ENCODE data around the gene PDSS1.
A peak's percentile ranks its signal among the peaks of the same experiment; 100 is the strongest.

Gene PDSS1

DNA sequence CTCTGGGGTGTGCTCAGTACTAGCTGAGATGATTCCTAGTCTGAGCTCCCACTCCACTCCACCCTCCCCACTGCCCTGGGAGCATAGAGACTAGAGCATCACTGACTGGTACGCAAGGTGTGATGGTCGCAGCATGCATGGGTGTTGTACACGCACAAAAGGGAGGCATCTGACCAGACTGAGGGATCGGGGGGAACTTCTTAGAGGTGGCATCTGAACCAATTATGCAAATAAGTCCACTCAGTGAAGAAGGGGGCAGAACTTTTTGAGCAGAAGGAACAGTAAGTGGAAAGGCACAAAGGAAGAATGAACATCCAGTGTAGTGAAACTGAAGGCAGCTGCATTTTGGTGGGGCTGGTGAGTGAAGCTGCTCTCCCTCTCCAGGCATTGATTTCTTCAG lies 25.5 kb downstream of the PDSS1 start:
- Histone ChIP-seq H2BK120ac (ENCODE audit: low read depth, low read length) (no peak overlapping the region), H4K91ac (ENCODE audit: low read length) (no peak overlapping the region), H3K9ac (ENCODE audit: low read length) (no peak overlapping the region), H3K14ac (ENCODE audit: low read length in 2 of 2) (no peak overlapping the region), H4K8ac (ENCODE audit: low read length) (no peak overlapping the region), H2AK5ac (ENCODE audit: low read length, severe bottlenecking) (no peak overlapping the region), H3K9me3 (ENCODE audit: control insufficient read depth, low read length) (no peaks in the 10 kb centered on the region), H3K4me1 (ENCODE audit: control insufficient read depth, insufficient read depth, low read depth, low read length) (no peaks in the 10 kb centered on the region), H3K23ac (ENCODE audit: low read length in 2 of 2) (no peak overlapping the region), H3K27ac (ENCODE audit: low read length, poor library complexity, severe bottlenecking) (no peak overlapping the region), H3K4ac (ENCODE audit: low read depth in 1 of 2, low read length in 2 of 2) (no peak overlapping the region), H3K79me1 (replicated peaks; ENCODE audit: low read length, poor library complexity, severe bottlenecking) (peaks cover 12% of the 10 kb centered on the region), H3K18ac (ENCODE audit: low read depth in 1 of 2, low read length in 2 of 2) (no peak overlapping the region), H2BK15ac (ENCODE audit: low read depth, poor library complexity, severe bottlenecking) (no peak overlapping the region), H2BK12ac (ENCODE audit: low read length in 2 of 2) (no peak overlapping the region), H3K4me2 (ENCODE audit: low read length, poor library complexity, severe bottlenecking) (no peak overlapping the region), H3K27me3 (ENCODE audit: control insufficient read depth in 1 of 2, insufficient read depth in 1 of 2, low read length in 2 of 2) (no peaks in the 10 kb centered on the region), H2AFZ (ENCODE audit: low read depth, low read length) (no peak overlapping the region), H3K36me3 (ENCODE audit: control insufficient read depth in 1 of 2, insufficient read depth in 2 of 2, low read depth in 1 of 2, low read length in 2 of 2) (peaks cover 13 to 34% of the 10 kb centered on the region in 2 experiments), H3K4me3 (ENCODE audit: insufficient read depth in 1 of 2, low read depth in 1 of 2, low read length in 2 of 2) (no peak overlapping the region), H2BK5ac (ENCODE audit: low read depth, low read length, poor library complexity, severe bottlenecking) (no peak overlapping the region)
- WGBS, result 86% methylated on average over 4 of the region's 4 CpGs
- DNase-seq, result no peak

DNA sequence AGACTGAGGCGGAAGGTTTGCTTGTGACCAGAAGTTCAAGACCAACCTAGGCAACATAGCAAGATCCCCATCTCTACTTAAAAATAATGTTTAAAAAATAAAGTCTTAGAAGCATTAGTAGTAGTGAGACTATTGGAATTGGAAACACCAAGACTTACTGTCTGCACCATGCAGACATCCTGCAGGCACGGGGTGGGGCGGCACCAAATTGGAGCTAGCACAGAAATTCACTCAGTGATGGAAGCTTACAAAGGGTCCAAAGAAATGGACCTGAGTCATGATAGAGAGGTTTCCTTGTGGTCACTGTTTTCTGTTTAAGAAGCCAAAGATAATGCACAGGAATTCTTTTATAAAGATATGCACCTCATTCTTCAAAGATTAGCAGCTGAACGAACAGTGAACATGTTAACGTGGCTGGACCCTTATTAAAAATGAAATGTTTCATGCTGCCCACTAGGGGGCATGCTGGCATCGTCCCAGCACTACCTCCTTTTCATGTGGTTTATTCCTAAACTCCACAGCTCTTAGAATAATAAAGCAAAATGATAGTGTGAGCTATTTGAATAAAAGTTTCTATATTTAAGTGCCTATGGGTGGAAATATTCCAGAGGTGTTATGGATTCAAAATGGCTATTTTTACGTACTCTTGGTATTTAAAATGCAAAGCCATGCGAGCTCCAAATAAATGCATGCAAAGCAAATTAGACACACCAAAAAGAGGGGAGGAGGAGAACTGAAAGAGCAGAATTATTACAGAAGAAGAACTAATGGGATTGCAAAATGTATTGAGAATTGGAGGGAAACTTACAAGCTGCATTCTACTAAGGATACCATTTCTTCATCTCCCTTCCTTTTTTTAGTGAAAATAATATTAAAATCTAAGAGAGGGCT lies 28.6 kb downstream of the PDSS1 start:
- WGBS, result 78% methylated on average over 6 of the region's 8 CpGs
- no peaks in the 10 kb centered on the region for H3K9me3 ChIP-seq (ENCODE audit: control insufficient read depth, low read length)
- no peak overlapping the region for H2BK15ac ChIP-seq (ENCODE audit: low read depth, poor library complexity, severe bottlenecking)
- H3K4me2 ChIP-seq (ENCODE audit: low read length, poor library complexity, severe bottlenecking), result no peak overlapping the region
- no peak overlapping the region for H2AFZ ChIP-seq (ENCODE audit: low read depth, low read length)
- H3K27me3 ChIP-seq (ENCODE audit: control insufficient read depth in 1 of 2, insufficient read depth in 1 of 2, low read length in 2 of 2), result no peaks in the 10 kb centered on the region
- H3K4me1 ChIP-seq (ENCODE audit: control insufficient read depth, insufficient read depth, low read depth, low read length), result no peaks in the 10 kb centered on the region
- no peak overlapping the region for H2AK5ac ChIP-seq (ENCODE audit: low read length, severe bottlenecking)
- no peak overlapping the region for H3K4ac ChIP-seq (ENCODE audit: low read depth in 1 of 2, low read length in 2 of 2)
- H2BK120ac ChIP-seq (ENCODE audit: low read depth, low read length), result no peak overlapping the region
- no peak overlapping the region for H4K8ac ChIP-seq (ENCODE audit: low read length)
- H2BK5ac ChIP-seq (ENCODE audit: low read depth, low read length, poor library complexity, severe bottlenecking), result no peak overlapping the region
- H3K23ac ChIP-seq (ENCODE audit: low read length in 2 of 2), result no peak overlapping the region
- peaks cover 13 to 36% of the 10 kb centered on the region in 2 experiments for H3K36me3 ChIP-seq (ENCODE audit: control insufficient read depth in 1 of 2, insufficient read depth in 2 of 2, low read depth in 1 of 2, low read length in 2 of 2)
- H3K14ac ChIP-seq (ENCODE audit: low read length in 2 of 2), result no peak overlapping the region
- H3K18ac ChIP-seq (ENCODE audit: low read depth in 1 of 2, low read length in 2 of 2), result no peak overlapping the region
- peak; percentile 59 for DNase-seq
- H3K79me1 ChIP-seq (replicated peaks; ENCODE audit: low read length, poor library complexity, severe bottlenecking), result peaks cover 12% of the 10 kb centered on the region
- H3K9ac ChIP-seq (ENCODE audit: low read length), result no peak overlapping the region
- H3K4me3 ChIP-seq (ENCODE audit: insufficient read depth in 1 of 2, low read depth in 1 of 2, low read length in 2 of 2), result no peak overlapping the region
- no peak overlapping the region for H4K91ac ChIP-seq (ENCODE audit: low read length)
- H3K27ac ChIP-seq (ENCODE audit: low read length, poor library complexity, severe bottlenecking), result no peak overlapping the region
- H2BK12ac ChIP-seq (ENCODE audit: low read length in 2 of 2), result peak overlapping the region in 1 of 2 experiments; percentile 39

GRCh38 chr10:26727005-26727404 lies 29.5 kb downstream of the PDSS1 start:
- H3K79me1 ChIP-seq (replicated peaks; ENCODE audit: low read length, poor library complexity, severe bottlenecking), result peaks cover 6% of the 10 kb centered on the region
- H3K4ac ChIP-seq (ENCODE audit: low read depth in 1 of 2, low read length in 2 of 2), result no peak overlapping the region
- H2BK120ac ChIP-seq (ENCODE audit: low read depth, low read length), result no peak overlapping the region
- H4K8ac ChIP-seq (ENCODE audit: low read length), result no peak overlapping the region
- no peak overlapping the region for H3K14ac ChIP-seq (ENCODE audit: low read length in 2 of 2)
- H2AFZ ChIP-seq (ENCODE audit: low read depth, low read length), result no peak overlapping the region
- peaks cover 11 to 43% of the 10 kb centered on the region in 2 experiments for H3K36me3 ChIP-seq (ENCODE audit: control insufficient read depth in 1 of 2, insufficient read depth in 2 of 2, low read depth in 1 of 2, low read length in 2 of 2)
- H3K27ac ChIP-seq (ENCODE audit: low read length, poor library complexity, severe bottlenecking), result no peak overlapping the region
- no peak overlapping the region for H3K23ac ChIP-seq (ENCODE audit: low read length in 2 of 2)
- H2BK12ac ChIP-seq (ENCODE audit: low read length in 2 of 2), result no peak overlapping the region
- H3K9ac ChIP-seq (ENCODE audit: low read length), result no peak overlapping the region
- H3K27me3 ChIP-seq (ENCODE audit: control insufficient read depth in 1 of 2, insufficient read depth in 1 of 2, low read length in 2 of 2), result no peaks in the 10 kb centered on the region
- no peak overlapping the region for H2BK15ac ChIP-seq (ENCODE audit: low read depth, poor library complexity, severe bottlenecking)
- H4K91ac ChIP-seq (ENCODE audit: low read length), result no peak overlapping the region
- H3K4me1 ChIP-seq (ENCODE audit: control insufficient read depth, insufficient read depth, low read depth, low read length), result no peaks in the 10 kb centered on the region
- no peak overlapping the region for H2BK5ac ChIP-seq (ENCODE audit: low read depth, low read length, poor library complexity, severe bottlenecking)
- no CpG with 5 or more reads among the region's 1 CpG for WGBS
- no peak overlapping the region for H3K18ac ChIP-seq (ENCODE audit: low read depth in 1 of 2, low read length in 2 of 2)
- no peaks in the 10 kb centered on the region for H3K9me3 ChIP-seq (ENCODE audit: control insufficient read depth, low read length)
- H2AK5ac ChIP-seq (ENCODE audit: low read length, severe bottlenecking), result no peak overlapping the region
- H3K4me2 ChIP-seq (ENCODE audit: low read length, poor library complexity, severe bottlenecking), result no peak overlapping the region
- DNase-seq, result no peak
- no peak overlapping the region for H3K4me3 ChIP-seq (ENCODE audit: insufficient read depth in 1 of 2, low read depth in 1 of 2, low read length in 2 of 2)

GRCh38 chr10:26728957-26729356 lies 31.5 kb downstream of the PDSS1 start:
- H3K9me3 ChIP-seq (ENCODE audit: control insufficient read depth, low read length), result no peaks in the 10 kb centered on the region
- H2BK120ac ChIP-seq (ENCODE audit: low read depth, low read length), result no peak overlapping the region
- no peak overlapping the region for H3K18ac ChIP-seq (ENCODE audit: low read depth in 1 of 2, low read length in 2 of 2)
- no peak overlapping the region for H3K9ac ChIP-seq (ENCODE audit: low read length)
- no peaks in the 10 kb centered on the region for H3K4me1 ChIP-seq (ENCODE audit: control insufficient read depth, insufficient read depth, low read depth, low read length)
- no peak overlapping the region for H3K4me2 ChIP-seq (ENCODE audit: low read length, poor library complexity, severe bottlenecking)
- no peak overlapping the region for H3K4ac ChIP-seq (ENCODE audit: low read depth in 1 of 2, low read length in 2 of 2)
- H4K91ac ChIP-seq (ENCODE audit: low read length), result no peak overlapping the region
- H2AFZ ChIP-seq (ENCODE audit: low read depth, low read length), result no peak overlapping the region
- H2BK5ac ChIP-seq (ENCODE audit: low read depth, low read length, poor library complexity, severe bottlenecking), result no peak overlapping the region
- no peak overlapping the region for H3K4me3 ChIP-seq (ENCODE audit: insufficient read depth in 1 of 2, low read depth in 1 of 2, low read length in 2 of 2)
- no peaks in the 10 kb centered on the region for H3K27me3 ChIP-seq (ENCODE audit: control insufficient read depth in 1 of 2, insufficient read depth in 1 of 2, low read length in 2 of 2)
- H2AK5ac ChIP-seq (ENCODE audit: low read length, severe bottlenecking), result no peak overlapping the region
- H2BK15ac ChIP-seq (ENCODE audit: low read depth, poor library complexity, severe bottlenecking), result no peak overlapping the region
- H3K14ac ChIP-seq (ENCODE audit: low read length in 2 of 2), result no peak overlapping the region
- H4K8ac ChIP-seq (ENCODE audit: low read length), result no peak overlapping the region
- H2BK12ac ChIP-seq (ENCODE audit: low read length in 2 of 2), result no peak overlapping the region
- no peak for DNase-seq
- peaks cover 6% of the 10 kb centered on the region for H3K79me1 ChIP-seq (replicated peaks; ENCODE audit: low read length, poor library complexity, severe bottlenecking)
- no peak overlapping the region for H3K23ac ChIP-seq (ENCODE audit: low read length in 2 of 2)
- 98% methylated on average over 4 of the region's 7 CpGs for WGBS
- H3K36me3 ChIP-seq (ENCODE audit: control insufficient read depth in 1 of 2, insufficient read depth in 2 of 2, low read depth in 1 of 2, low read length in 2 of 2), result peaks cover 16 to 54% of the 10 kb centered on the region in 2 experiments
- no peak overlapping the region for H3K27ac ChIP-seq (ENCODE audit: low read length, poor library complexity, severe bottlenecking)

Measured in mesenchymal stem cell (in vitro differentiated cells and primary cell).